Ovary (tissue), 9 donors: Measurements from ENCODE around the gene FOXP3. TPM values are rescaled to one million over a fixed set of nuclear protein-coding genes. Genes with fewer than 3 reads are reported as not detected.
"Not testable (repeated sequence)": the region's sequence is repeated elsewhere in the genome, so short reads cannot be mapped to it uniquely, and the experiment has no call there.

Experiments
- DNase-seq, 5 donors: peaks; one replicate each; pipeline ENCODE4 v3.0.0-alpha.2; 2019 to 2020
- H3K27ac ChIP-seq, 2 donors: fragments of 200-600 bp; one replicate each; pipeline versions ENCODE4 v1.5.1 to v1.8.0; 2019 to 2022
- H3K27me3 ChIP-seq: fragments of 200-600 bp; one replicate; pipeline ENCODE4 v1.8.0; 2022
- H3K36me3 ChIP-seq: fragments of 200-600 bp; sonication (generic); one replicate; pipeline ENCODE4 v1.5.1; 2019
- H3K4me1 ChIP-seq: one replicate; pipeline ENCODE4 v1.8.1; 2013; ENCODE audit warnings: mild to moderate bottlenecking, moderate library complexity; ENCODE audit not compliant: insufficient read depth
- H3K4me3 ChIP-seq: fragments of 200-600 bp; sonication (generic); one replicate; pipeline ENCODE4 v1.5.1; 2017
- H3K9me3 ChIP-seq, 2 donors: fragments of 200-600 bp in 1 of 2; sonication (generic) in 1 of 2; one replicate each; pipeline versions ENCODE4 v1.5.1 to v1.8.1; 2013 to 2019; ENCODE audit warnings: mild to moderate bottlenecking in 1 of 2, moderate library complexity in 1 of 2
- EP300 ChIP-seq: sonication (generic); formaldehyde crosslinking; IDR thresholded peaks from one replicate; pipeline ENCODE4 v1.6.1; 2017; ENCODE audit warnings: antibody characterized with exemption
- POLR2A ChIP-seq: fragments of 450-650 bp; IDR thresholded peaks from one replicate; pipeline ENCODE4 v1.6.1; 2017; ENCODE audit warnings: antibody characterized with exemption, mild to moderate bottlenecking, moderate library complexity
- WGBS, 3 donors: extraction: QIAGEN DNeasy Blood & Tissue Kit in 1 of 3; methylation state at CpG; one replicate each; pipeline versions ENCODE4 v1.1.5 to v1.1.7; 2013 to 2017; 5-methylcytosine and 5-hydroxymethylcytosine counted together
- intact Hi-C, 4 donors: fragments of 100-400 bp; cut with DNase I; formaldehyde crosslinking; loops; one replicate each; pipeline versions ENCODE4 v1.11.0 to v1.15.1; 2022 to 2023
- polyA plus RNA-seq, 2 donors: library from polyadenylated mRNA; stranded (reverse); fragments of 200-250 nt in 1 of 2; fragments of 350-450 nt in 1 of 2; fragmentation: Illumina TruSeq in 1 of 2; extraction: RNeasy Lipid Tissue Mini Kit (QIAGEN cat#74804) in 1 of 2; gene quantifications; one replicate each; pipeline ENCODE4 v1.2.3, GENCODE V29; 2013 to 2014
- total RNA-seq, 7 donors: library from RNA; depleted of rRNA in 2 of 7; stranded (reverse); fragments of >200 nt in 2 of 7; fragmentation: NEBNext Ultra II Directional in 3 of 7; extraction: Animal tissue kit (Norgen Biotek cat#: 25700) in 3 of 7; gene quantifications; one replicate each; pipeline versions ENCODE4 v1.1.0 to v1.2.4, GENCODE V29; 2016 to 2023
- TF ChIP-seq, protein P1 (sequence below), 3 donors: fragments of 450-650 bp in 2 of 3; fragments of 200-600 bp in 1 of 3; IDR thresholded peaks; one replicate each; pipeline versions ENCODE4 v1.5.1 to v1.8.0; 2016 to 2022; ENCODE audit warnings: antibody characterized with exemption in 3 of 3, mild to moderate bottlenecking in 1 of 3
- donor health status: DM: no; HTN: no; CAD: no; lungs with moderate emphysema.
- donor health status: DM: no; HTN: no; CAD: no.
- donor health status: Bipolar disorder and iron deficiency.
- donor health status: DM: yes; HTN: yes; CAD: no.
- donor health status: DM: no; HTN: no; CAD: no.
- donor health status: DM: yes; HTN: yes; CAD: no.

Gene FOXP3
- total and polyA plus RNA-seq, 9 donors = 0.10 to 0.60 (median 0.27) TPM; not detected in 3

DNA sequence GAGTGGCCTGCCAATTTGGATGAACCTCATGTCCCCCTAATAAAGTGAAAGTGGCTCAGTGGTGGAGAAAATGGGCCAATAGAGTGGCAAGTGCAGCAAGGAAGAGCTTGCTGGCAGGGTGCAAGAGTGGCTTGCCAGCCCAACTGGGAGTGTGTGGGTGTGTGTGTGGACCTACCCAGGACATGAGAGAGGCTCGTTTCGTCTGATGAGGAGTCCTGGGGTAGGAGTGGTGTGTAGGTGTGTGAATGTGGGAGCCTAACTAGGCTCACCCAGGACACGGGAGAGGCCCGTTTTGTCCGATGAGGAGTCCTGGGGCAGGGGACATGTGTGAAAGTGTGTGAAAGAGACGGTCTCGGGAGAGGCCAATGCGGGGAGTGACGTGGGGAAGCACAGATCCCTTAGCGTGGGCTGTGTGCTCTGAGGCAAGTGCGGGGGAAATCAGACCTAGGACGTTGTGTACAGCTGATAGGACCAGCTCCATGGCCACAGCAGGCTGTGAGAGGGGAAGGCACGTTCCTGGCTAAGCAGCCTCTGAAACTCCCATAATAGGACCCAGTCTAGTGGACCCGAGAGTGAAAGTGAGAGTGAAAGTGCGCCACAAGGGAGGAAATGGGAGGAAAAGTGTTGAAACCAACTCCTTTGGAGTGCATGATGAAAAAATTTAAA is 44.2 kb upstream of the FOXP3 start:
- Histone ChIP-seq H3K4me3 (peak overlapping the region; percentile 36), H3K36me3 (no peaks in the 10 kb centered on the region), H3K9me3 (no peaks in the 10 kb centered on the region), H3K27ac (peak overlapping the region; percentile 48 to 75), H3K27me3 (no peaks in the 10 kb centered on the region), H3K4me1 (peaks cover 3% of the 10 kb centered on the region)
- TF ChIP-seq, protein P1, sequence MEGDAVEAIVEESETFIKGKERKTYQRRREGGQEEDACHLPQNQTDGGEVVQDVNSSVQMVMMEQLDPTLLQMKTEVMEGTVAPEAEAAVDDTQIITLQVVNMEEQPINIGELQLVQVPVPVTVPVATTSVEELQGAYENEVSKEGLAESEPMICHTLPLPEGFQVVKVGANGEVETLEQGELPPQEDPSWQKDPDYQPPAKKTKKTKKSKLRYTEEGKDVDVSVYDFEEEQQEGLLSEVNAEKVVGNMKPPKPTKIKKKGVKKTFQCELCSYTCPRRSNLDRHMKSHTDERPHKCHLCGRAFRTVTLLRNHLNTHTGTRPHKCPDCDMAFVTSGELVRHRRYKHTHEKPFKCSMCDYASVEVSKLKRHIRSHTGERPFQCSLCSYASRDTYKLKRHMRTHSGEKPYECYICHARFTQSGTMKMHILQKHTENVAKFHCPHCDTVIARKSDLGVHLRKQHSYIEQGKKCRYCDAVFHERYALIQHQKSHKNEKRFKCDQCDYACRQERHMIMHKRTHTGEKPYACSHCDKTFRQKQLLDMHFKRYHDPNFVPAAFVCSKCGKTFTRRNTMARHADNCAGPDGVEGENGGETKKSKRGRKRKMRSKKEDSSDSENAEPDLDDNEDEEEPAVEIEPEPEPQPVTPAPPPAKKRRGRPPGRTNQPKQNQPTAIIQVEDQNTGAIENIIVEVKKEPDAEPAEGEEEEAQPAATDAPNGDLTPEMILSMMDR (IDR thresholded peaks at IDR 0.05) = no peak
- no peak for TF ChIP-seq EP300
- no peak for TF ChIP-seq POLR2A
- DNase-seq = peak in 4 of 5 donors; percentile 44 to 67 (median 50)
- intact Hi-C loops = no loop called here
- WGBS, 3 donors = 35 to 46% (median 40%) methylated on average over 15 of the region's 15 CpGs

DNA sequence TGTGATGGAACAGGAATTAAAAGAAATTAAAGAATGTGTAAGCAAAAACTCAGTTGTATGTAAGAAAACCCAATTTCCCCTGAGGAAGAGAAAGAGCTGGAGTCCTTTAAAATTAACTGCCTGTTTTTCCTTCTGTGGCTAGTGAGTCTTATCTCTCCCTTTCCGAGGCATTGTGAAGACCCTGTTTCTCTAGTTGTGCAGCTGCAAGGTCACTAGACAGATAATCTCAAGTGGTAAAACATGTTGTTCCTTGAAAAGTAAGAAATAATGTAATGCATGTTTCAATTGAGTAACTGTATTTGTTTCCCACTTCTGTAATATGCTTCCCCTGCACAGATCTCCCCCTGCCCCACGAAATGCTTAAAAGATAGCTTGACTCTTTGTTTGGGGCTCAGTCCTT is 43.3 kb upstream of the FOXP3 start:
- intact Hi-C loops, H3K4me3 ChIP-seq, H3K4me1 ChIP-seq, H3K27me3 ChIP-seq, H3K9me3 ChIP-seq, H3K36me3 ChIP-seq, H3K27ac ChIP-seq, DNase-seq: not testable (repeated sequence)
- WGBS, 3 donors = 10 to 18% (median 13%) methylated on average over 2 of the region's 2 CpGs

DNA sequence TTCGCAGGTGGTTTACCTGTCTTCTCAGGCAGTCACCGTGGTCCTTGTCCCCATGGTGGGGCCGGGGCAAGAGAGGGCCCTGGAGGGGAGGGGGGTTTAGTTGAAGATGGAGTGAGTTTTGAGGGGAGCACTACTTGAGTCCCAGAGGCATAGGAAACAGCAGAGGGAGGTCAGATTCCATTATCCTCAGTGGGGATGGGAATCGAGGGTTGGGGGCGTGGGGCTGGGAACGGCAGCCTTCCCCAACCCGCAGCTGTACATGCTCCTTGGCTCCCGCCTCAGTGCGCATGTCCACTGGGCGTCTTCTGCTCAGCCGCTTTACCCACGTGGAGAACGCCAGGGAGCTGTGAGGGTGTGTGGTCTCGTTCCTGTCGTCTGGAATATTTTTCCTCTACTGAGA is 38.8 kb upstream of the FOXP3 start, which contains the start of gene GAGE10:
GAGE10 (plus strand) TSS at position 301 of the 400 bp plus-strand sequence. CDS start 1,214 bp downstream, outside the sequence.
- no peak for DNase-seq
- WGBS, 3 donors = 73 to 85% (median 73%) methylated on average over 15 of the region's 15 CpGs
- no peaks in the 10 kb centered on the region for H3K27me3 ChIP-seq
- no peak within 1 kb of the TSS for H3K4me3 ChIP-seq
- intact Hi-C loops = no loop called here
- H3K9me3 ChIP-seq = no peaks in the 10 kb centered on the region
- TF ChIP-seq EP300 (no peak), POLR2A (no peak)
- TF ChIP-seq, protein P1 (IDR thresholded peaks at IDR 0.05) = no peak
- no peaks in the 10 kb centered on the region for H3K4me1 ChIP-seq
- no peaks in the 10 kb centered on the region for H3K36me3 ChIP-seq
- H3K27ac ChIP-seq = no peak within 1 kb of the TSS

DNA sequence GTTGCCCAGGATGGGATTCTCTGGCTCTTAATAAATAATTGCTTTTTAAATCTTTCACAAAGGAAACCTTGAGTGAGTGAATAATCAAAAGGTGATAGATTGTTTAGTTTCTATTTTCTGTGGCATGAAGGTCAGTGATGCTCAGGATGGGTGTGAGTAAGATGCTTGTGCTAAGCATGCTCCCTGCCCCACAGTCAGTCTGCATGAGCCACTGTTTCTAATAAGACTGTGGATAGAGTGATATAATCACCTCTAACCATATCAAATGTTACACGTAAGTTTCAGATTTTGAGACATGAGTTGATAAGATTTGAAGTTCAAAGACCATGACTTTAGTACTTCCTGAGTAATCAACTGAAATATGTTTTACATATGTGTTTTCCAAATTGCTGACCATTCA is 36.2 kb upstream of the FOXP3 start:
- Histone ChIP-seq H3K36me3 (no peaks in the 10 kb centered on the region), H3K9me3 (no peaks in the 10 kb centered on the region), H3K27ac (no peak overlapping the region), H3K4me1 (no peaks in the 10 kb centered on the region), H3K27me3 (no peaks in the 10 kb centered on the region), H3K4me3 (no peak overlapping the region)
- DNase-seq = no peak
- intact Hi-C loops = no loop called here
- WGBS, 3 donors = 71 to 84% (median 73%) methylated on average over 1 of the region's 1 CpG
- TF ChIP-seq POLR2A (no peak), EP300 (no peak)
- TF ChIP-seq, protein P1 (IDR thresholded peaks at IDR 0.05) = no peak

DNA sequence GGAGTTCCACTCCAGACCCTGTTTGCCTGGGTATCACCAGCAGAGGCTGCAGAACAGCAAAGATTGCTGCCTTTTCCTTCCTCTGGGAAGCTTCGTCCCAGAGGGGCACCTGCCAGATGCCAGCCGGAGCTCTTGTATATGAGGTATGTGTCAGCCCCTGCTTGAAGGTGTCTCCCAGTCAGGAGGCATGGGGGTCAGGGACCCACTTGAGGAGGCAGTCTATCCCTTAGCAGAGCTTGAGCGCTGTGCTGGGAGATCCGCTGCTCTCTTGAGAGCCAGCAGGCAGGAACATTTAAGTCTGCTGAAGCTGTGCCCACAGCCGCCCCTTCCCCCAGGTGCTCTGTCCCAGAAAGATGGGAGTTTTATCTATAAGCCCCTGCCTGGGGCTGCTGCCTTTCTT is 34.8 kb upstream of the FOXP3 start:
- H3K4me1 ChIP-seq, H3K36me3 ChIP-seq, H3K9me3 ChIP-seq, DNase-seq, H3K4me3 ChIP-seq, H3K27me3 ChIP-seq, H3K27ac ChIP-seq: not testable (repeated sequence)
- WGBS, 3 donors = 84 to 95% (median 92%) methylated on average over 5 of the region's 5 CpGs
- intact Hi-C loops = loop anchor here in 1 of 4 donors (10.0 kb wide), 1 partner anchor 456 kb away; no protein-coding TSS in a partner anchor
